HG02642 (cell line): ENCODE data around the gene AGAP2.
"Not testable (repeated sequence)": the region's sequence is repeated elsewhere in the genome, so short reads cannot be mapped to it uniquely, and the experiment has no call there.

Experiments
- ATAC-seq: cut with Tn5 transposase; IDR thresholded peaks from one replicate; pipeline ENCODE4 v1.9.1; 2021; ENCODE audit warnings: mild to moderate bottlenecking; ENCODE audit not compliant: unreplicated experiment, poor library complexity

AGAP2 gene

DNA sequence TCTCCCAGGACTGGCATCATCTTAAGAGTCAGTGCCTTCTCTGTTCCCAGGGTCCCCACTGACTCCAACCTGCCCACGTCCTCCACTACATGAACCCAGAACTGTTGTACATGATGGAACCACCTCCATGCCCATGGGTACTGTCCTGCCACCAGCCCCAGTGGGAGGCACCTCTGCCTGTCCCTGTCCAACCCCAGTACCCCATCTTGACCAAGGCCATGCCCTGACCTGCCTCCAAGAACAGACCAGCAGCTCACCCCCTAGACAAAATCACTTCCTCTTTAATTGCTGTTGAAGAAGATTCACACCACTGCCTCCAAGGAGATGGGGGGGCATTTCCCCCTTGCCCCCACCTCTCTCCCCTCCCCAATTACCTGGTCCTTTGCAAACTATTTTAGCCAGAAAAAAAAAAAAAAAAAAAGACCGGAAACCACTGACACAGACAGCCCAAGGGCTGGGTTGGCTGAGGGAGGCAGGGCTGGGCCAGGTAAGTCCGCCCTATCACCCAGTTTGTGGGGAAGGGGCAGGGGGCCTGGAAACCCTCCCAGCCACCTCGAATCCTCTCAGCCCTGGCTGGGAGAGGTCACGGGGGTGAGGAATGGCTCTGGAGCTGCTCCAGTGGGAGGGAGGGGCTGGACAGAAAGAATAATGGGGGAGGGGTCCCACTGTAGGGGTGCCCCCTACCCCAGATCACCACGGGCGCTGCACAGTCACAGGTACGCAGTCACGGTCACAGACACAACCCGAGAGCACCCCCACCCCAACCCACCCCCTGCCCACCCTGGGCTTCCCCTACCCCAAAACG lies 13.4 kb downstream of the AGAP2 start:
- no peak for ATAC-seq

- ATAC-seq: no peak
Measured at GRCh38 chr12:57724003-57724935, 14.3 kb downstream of the AGAP2 start.

GRCh38 chr12:57723630-57723962 lies 14.9 kb downstream of the AGAP2 start:
- no peak for ATAC-seq

- ATAC-seq: no peak
Measured at GRCh38 chr12:57722716-57723629, 15.6 kb downstream of the AGAP2 start.

DNA sequence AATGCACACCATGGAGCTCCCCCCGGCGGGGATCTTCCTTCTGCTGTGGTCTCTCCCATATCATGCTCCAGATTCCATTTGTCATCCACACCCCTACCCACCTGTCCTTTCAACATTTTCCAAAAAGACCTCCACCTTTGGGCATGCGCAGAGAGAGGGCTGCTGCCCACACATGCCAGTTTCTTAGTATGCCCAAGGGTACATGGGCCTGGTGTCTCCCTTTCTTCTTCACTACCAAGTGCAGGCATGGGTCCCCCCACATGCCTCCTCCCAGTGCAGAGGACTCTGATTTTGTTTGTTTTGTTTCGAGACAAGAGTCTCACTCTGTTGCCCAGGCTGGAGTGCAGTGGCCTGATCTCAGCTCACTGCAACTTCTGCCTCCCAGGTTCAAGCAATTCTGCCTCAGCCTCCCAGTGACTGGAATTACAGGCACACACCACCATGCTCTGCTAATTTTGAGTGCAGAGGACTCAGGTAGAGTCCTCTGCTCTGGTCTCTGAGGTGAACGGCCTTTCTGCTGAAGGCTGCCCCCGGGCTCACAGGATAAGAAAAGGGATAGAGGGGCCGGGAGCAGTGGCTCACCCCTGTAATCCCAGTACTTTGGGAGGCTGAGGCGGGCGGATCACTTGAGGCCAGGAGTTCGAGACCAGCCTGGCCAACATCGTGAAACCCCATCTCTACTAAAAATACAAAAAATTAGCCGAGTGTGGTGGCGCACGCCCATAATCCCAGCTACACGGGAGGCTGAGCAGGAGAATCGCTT lies 16.5 kb downstream of the AGAP2 start:
- ATAC-seq: not testable (repeated sequence)

GRCh38 chr12:57720606-57721595 lies 17.6 kb downstream of the AGAP2 start:
- no peak for ATAC-seq

DNA sequence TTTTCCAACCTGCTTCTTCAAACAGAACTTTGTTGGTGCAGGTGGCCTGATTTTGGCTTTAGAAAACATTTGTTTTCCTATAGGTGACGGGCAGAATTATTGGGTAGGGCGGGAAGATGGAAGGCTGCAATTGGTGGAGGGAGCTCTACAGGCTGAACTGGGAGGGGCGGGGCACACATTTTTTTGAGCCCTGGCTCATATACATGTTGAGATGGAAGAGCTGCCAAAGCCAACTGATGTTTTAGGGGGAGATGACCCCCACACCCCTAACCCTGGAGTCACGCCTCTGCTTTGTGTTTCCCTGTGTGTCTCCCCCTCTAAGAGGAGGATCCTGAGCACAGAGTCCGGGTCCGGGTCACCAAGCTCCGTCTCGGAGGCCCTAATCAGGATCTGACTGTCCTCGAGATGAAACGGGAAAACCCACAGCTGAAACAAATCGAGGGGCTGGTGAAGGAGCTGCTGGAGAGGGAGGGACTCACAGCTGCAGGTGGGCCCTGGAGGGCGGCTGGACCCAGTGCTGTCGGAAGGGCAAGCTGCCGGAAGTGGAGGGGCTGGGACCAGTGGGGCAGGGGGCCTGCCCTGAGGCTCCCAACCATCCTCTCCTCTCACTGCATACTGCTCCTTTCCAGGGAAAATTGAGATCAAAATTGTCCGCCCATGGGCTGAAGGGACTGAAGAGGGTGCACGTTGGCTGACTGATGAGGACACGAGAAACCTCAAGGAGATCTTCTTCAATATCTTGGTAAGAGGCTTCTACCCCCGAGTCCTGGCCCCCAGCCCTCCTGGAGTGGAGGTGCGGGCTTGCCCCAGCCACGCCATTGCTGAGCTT lies 18.6 kb downstream of the AGAP2 start:
- ATAC-seq: no peak

DNA sequence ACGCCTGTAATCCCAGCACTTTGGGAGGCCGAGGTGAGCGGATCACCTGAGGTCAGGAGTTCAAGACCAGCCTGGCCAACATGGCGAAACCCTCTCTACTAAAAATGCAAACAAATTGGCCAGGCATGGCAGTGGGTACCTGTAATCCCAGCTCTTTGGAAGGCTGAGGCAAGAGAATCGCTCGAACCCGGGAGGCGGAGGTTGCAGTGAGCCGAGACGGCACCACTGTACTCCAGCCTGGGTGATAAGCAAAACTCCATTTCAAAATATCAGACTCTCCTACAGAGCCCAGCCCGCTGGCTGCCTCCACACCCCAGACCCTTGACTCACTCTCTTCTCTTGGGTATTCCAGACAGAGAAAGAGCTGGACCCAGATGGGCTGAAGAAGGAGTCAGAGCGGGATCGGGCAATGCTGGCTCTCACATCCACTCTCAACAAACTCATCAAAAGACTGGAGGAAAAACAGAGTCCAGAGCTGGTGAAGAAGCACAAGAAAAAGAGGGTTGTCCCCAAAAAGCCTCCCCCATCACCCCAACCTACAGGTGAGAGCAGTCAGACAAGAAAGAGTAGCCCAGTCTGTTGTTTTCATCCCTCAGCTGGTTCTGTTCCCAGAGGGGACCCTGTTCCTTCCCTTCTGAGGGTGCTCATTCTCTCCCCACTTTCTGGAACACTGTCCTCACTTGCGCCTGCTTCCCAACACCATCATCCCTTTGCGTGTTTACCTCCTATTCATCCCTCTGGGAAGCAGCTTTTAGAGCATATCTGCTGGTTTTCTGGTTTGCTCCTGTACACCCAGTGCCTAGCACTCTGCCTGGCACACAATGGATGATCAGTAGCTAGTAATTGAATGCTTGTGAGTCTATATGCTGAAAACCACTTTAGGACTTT lies 19.7 kb downstream of the AGAP2 start:
- ATAC-seq: no peak

DNA sequence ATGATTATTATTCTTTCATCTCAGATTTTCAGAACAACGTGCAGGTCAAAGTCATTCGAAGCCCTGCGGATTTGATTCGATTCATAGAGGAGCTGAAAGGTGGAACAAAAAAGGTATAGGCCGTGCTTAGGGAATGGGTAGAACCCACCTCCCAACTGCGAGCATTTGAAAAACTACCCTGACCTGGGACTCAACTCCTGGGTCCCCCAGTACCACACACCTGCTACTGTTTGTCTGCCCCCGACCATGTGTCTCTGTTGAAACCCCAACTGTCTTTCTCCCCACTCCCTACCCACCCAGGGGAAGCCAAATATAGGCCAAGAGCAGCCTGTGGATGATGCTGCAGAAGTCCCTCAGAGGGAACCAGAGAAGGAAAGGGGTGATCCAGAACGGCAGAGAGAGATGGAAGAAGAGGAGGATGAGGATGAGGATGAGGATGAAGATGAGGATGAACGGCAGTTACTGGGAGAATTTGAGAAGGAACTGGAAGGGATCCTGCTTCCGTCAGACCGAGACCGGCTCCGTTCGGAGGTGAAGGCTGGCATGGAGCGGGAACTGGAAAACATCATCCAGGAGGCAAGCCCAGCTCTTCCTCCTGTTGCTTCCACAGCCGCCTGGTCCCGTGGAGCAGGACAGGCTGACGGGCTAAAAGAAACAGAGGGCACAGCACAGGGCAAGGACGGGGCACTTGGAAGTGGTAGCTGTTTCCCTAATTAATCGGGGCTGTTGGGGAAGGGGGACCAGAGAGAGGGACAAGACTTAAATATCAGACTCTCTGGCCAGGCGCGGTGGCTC lies 20.5 kb downstream of the AGAP2 start:
- no peak for ATAC-seq

DNA sequence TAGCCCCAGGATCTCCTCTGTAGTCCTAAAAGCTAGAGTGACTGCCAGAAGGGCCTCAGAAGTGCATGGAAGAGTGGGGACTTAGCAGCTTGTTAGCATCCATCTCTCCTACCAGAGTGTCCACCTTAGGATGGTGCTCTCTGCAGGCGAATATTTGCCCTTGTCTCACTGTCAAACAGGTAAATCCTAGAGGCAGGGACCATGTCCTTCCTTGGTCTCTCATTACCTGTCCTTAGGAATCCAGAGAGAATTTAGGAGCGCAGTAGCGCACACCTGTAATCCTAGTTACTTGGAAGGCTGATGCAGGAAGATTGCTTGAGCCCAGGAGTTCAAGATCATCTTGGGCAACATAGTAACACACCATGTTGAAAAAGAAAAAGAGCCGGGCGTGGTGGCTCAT lies 21.4 kb downstream of the AGAP2 start:
- ATAC-seq: no peak

- ATAC-seq: no peak
Measured at GRCh38 chr12:57716305-57716704, 22.2 kb downstream of the AGAP2 start.

DNA sequence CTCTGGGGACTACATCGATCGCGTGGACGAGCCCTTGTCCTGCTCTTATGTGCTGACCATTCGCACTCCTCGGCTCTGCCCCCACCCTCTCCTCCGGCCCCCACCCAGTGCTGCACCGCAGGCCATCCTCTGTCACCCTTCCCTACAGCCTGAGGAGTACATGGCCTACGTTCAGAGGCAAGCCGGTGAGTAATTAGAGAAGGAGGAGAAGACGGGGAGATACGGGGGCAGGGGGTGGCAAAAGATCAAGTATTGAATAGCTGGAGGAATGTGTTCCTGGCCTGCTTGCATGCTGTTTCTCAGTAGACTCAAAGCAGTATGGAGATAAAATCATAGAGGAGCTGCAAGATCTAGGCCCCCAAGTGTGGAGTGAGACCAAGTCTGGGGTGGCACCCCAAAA lies 22.8 kb downstream of the AGAP2 start:
- no peak for ATAC-seq

DNA sequence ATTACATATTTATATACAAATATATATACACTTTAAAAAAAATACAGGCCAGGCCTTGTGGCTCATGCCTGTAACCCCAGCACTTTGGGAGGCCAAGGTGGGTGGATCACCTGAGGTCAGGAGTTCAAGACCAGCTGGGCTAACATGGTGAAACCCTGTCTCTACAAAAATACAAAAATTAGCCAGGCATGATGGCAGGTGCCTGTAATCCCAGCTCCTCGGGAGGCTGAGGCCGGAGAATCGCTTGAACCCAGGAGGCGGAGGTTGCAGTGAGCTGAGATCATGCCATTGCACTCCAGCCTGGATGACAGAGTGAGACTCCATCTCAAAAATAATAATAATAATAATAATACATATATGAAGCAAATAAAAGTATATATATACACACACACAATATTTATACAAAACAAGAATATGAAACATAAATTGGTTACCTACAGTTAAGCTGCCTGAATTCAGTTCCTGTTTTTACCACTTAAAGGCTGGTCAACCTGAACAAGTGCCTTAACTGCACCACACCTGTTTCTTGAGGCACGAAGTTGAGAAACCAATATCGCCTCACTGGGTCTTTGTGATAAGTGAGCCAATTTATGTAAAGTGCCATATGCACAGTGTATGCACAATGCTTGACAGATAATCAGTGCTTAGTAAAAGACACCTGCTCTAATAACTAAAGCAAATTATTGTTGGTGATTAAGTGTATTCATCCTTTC lies 23.4 kb downstream of the AGAP2 start:
- not testable (repeated sequence) for ATAC-seq

DNA sequence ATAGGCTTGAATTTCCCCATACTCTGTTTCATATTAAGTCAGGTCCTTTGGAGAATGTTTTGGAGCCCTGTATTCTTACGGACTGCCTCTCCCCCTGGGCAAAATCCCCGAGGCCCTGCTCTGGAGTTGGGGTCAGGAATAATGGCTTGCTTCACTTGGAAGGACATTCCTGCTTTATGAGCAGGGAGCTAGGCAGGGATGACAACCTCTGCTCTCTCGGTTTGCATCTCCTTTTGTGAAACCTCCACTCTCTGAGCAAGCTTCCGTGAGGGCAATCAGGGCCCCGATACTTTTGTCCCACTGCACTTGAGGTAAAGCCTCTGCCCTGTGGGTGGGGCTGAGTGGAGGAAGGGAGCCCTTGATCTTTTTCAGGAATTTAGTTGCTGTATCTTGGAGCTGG lies 25.3 kb downstream of the AGAP2 start:
- ATAC-seq: no peak

- ATAC-seq: no peak
Measured at GRCh38 chr12:57712701-57713100, 25.8 kb downstream of the AGAP2 start.
